ENCODE measurements around the gene SHROOM1. TPM values are rescaled to one million over a fixed set of nuclear protein-coding genes. Genes with fewer than 3 reads are reported as not detected.
"Not testable (repeated sequence)": the region's sequence is repeated elsewhere in the genome, so short reads cannot be mapped to it uniquely, and the experiment has no call there.

SHROOM1 gene
- total and polyA plus RNA-seq, 2 donors (not counting 1 experiment from before 2014, with no cell fraction given), result 1.3 to 2.3 TPM

- POLR2A ChIA-PET, result no interaction called here
- Mint-ChIP-seq H3K27ac (no peak overlapping the region), H3K4me1 (peaks cover 8% of the 10 kb centered on the region), H3K27me3 (peaks cover 49% of the 10 kb centered on the region), H3K9me3 (ENCODE audit: insufficient read depth) (no peaks in the 10 kb centered on the region), H3K4me3 (no peak overlapping the region)
- intact Hi-C loops (cut with micrococcal nuclease), result no loop called here
- CTCF ChIA-PET, result interaction anchor here (1.0 to 2.3 kb wide), 3 partner anchors 11 to 23 kb away, joined by 3 to 6 read pairs (median 4); partner anchors contain the start of gene SHROOM1
- Histone ChIP-seq H3K4me3 (ENCODE audit: control extremely low read depth in 1 of 5, extremely low read depth in 1 of 5, insufficient read depth in 1 of 5, low read depth in 2 of 5, low read length in 4 of 5) (no peak overlapping the region), H2AFZ (ENCODE audit: insufficient read depth, low read depth, low read length, poor library complexity, severe bottlenecking) (no peak overlapping the region), H3K27me3 (replicated peaks in 1 of 4; ENCODE audit: control extremely low read depth in 1 of 4, control insufficient read depth in 3 of 4, insufficient read depth in 4 of 4, low read length in 3 of 4) (peaks cover 0 to 37% (median 13%) of the 10 kb centered on the region in 4 experiments), H3K4me2 (replicated peaks; ENCODE audit: low read depth, low read length, poor library complexity, severe bottlenecking) (no peak overlapping the region), H3K27ac (ENCODE audit: low read length in 2 of 2) (no peak overlapping the region), H3K9ac (ENCODE audit: low read length) (no peak overlapping the region), H3K79me2 (ENCODE audit: control insufficient read depth, insufficient read depth, low read length) (no peaks in the 10 kb centered on the region), H3K9me3 (ENCODE audit: control extremely low read depth in 1 of 3, control insufficient read depth in 2 of 3, insufficient read depth in 1 of 3, low read length in 2 of 3) (peaks cover 0 to 1% (median 0%) of the 10 kb centered on the region in 3 donors), H3K4me1 (ENCODE audit: control insufficient read depth in 2 of 2, insufficient read depth in 2 of 2, low read length in 2 of 2) (peaks cover 2% of the 10 kb centered on the region in 2 donors), H3K36me3 (replicated peaks in 1 of 2; ENCODE audit: control extremely low read depth in 1 of 2, control insufficient read depth in 1 of 2, extremely low read depth in 1 of 2, insufficient read depth in 2 of 2, low read length in 1 of 2) (no peaks in the 10 kb centered on the region), H4K20me1 (ENCODE audit: control insufficient read depth, insufficient read depth, low read length, poor library complexity, severe bottlenecking) (no peaks in the 10 kb centered on the region)
- no peak for ATAC-seq (ENCODE audit: low read depth)
- no peak for DNase-seq
- 50% methylated on average over 8 of the region's 12 CpGs for WGBS (ENCODE audit: insufficient coverage)
- TF ChIP-seq CTCF (IDR thresholded peaks at IDR 0.05), result no peak
- TF ChIP-seq EZH2 (IDR thresholded peaks at IDR 0.05; ENCODE audit: borderline replicate concordance, insufficient read depth, low read depth, low read length, poor library complexity, severe bottlenecking), result no peak
Measured at GRCh38 chr5:132807163-132807838, 23.1 kb downstream of the SHROOM1 start.

DNA sequence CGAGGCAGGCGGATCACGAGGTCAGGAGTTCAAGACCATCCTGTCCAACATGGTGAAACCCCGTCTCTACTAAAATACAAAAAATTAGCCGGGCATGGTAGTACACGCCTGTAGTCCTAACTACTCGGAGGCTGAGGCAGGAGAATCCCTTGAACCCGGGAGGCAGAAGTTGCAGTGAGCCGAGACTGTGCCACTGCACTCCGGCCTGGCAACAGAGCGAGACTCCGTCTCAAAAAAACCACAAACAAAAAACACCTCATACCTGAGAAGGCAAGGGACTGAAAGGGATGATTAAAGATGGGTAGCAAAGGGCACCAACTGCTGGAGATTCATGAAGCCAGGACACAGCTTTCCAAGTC, 23.7 kb downstream of the SHROOM1 start:
- POLR2A ChIA-PET; ATAC-seq (ENCODE audit: low read depth); H3K9me3 ChIP-seq (ENCODE audit: control extremely low read depth in 1 of 3, control insufficient read depth in 2 of 3, insufficient read depth in 1 of 3, low read length in 2 of 3); H3K9ac ChIP-seq (ENCODE audit: low read length); H3K27ac Mint-ChIP-seq; H3K4me2 ChIP-seq (replicated peaks; ENCODE audit: low read depth, low read length, poor library complexity, severe bottlenecking); H3K4me3 Mint-ChIP-seq; H3K4me1 ChIP-seq (ENCODE audit: control insufficient read depth in 2 of 2, insufficient read depth in 2 of 2, low read length in 2 of 2); H3K4me3 ChIP-seq (ENCODE audit: control extremely low read depth in 1 of 5, extremely low read depth in 1 of 5, insufficient read depth in 1 of 5, low read depth in 2 of 5, low read length in 4 of 5); H2AFZ ChIP-seq (ENCODE audit: insufficient read depth, low read depth, low read length, poor library complexity, severe bottlenecking); H3K79me2 ChIP-seq (ENCODE audit: control insufficient read depth, insufficient read depth, low read length); DNase-seq; H3K9me3 Mint-ChIP-seq (ENCODE audit: insufficient read depth); H3K36me3 ChIP-seq (replicated peaks in 1 of 2; ENCODE audit: control extremely low read depth in 1 of 2, control insufficient read depth in 1 of 2, extremely low read depth in 1 of 2, insufficient read depth in 2 of 2, low read length in 1 of 2); H4K20me1 ChIP-seq (ENCODE audit: control insufficient read depth, insufficient read depth, low read length, poor library complexity, severe bottlenecking); intact Hi-C loops (cut with micrococcal nuclease); H3K4me1 Mint-ChIP-seq; H3K27ac ChIP-seq (ENCODE audit: low read length in 2 of 2): not testable (repeated sequence)
- peaks cover 0 to 32% (median 13%) of the 10 kb centered on the region in 4 experiments for H3K27me3 ChIP-seq (replicated peaks in 1 of 4; ENCODE audit: control extremely low read depth in 1 of 4, control insufficient read depth in 3 of 4, insufficient read depth in 4 of 4, low read length in 3 of 4)
- 99% methylated on average over 8 of the region's 12 CpGs for WGBS (ENCODE audit: insufficient coverage)
- peaks cover 51% of the 10 kb centered on the region for H3K27me3 Mint-ChIP-seq
- CTCF ChIA-PET, result interaction anchor here (0.6 to 2.3 kb wide), 4 partner anchors 11 to 135 kb away, joined by 3 to 6 read pairs (median 4); partner anchors contain the start of gene SHROOM1

DNA sequence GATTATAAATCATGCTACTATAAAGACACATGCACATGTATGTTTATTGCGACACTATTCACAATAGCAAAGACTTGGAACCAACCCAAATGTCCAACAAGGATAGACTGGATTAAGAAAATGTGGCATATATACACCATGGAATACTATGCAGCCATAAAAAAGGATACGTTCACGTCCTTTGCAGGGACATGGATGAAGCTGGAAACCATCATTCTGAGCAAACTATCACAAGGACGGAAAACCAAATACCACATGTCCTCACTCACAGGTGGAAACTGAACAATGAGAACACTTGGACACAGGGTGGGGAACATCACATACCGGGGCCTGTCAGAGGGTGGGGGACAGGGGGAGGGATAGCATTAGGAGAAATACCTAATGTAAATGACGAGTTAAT, 24.6 kb downstream of the SHROOM1 start:
- H3K9me3 Mint-ChIP-seq (ENCODE audit: insufficient read depth); ATAC-seq (ENCODE audit: low read depth); H3K4me3 Mint-ChIP-seq; H3K4me3 ChIP-seq (ENCODE audit: control extremely low read depth in 1 of 5, extremely low read depth in 1 of 5, insufficient read depth in 1 of 5, low read depth in 2 of 5, low read length in 4 of 5); H4K20me1 ChIP-seq (ENCODE audit: control insufficient read depth, insufficient read depth, low read length, poor library complexity, severe bottlenecking); H3K4me1 Mint-ChIP-seq; H3K4me2 ChIP-seq (replicated peaks; ENCODE audit: low read depth, low read length, poor library complexity, severe bottlenecking); H3K27ac Mint-ChIP-seq; POLR2A ChIA-PET; H3K4me1 ChIP-seq (ENCODE audit: control insufficient read depth in 2 of 2, insufficient read depth in 2 of 2, low read length in 2 of 2); H3K79me2 ChIP-seq (ENCODE audit: control insufficient read depth, insufficient read depth, low read length); DNase-seq; H3K27ac ChIP-seq (ENCODE audit: low read length in 2 of 2); H3K36me3 ChIP-seq (replicated peaks in 1 of 2; ENCODE audit: control extremely low read depth in 1 of 2, control insufficient read depth in 1 of 2, extremely low read depth in 1 of 2, insufficient read depth in 2 of 2, low read length in 1 of 2); H3K9me3 ChIP-seq (ENCODE audit: control extremely low read depth in 1 of 3, control insufficient read depth in 2 of 3, insufficient read depth in 1 of 3, low read length in 2 of 3); H2AFZ ChIP-seq (ENCODE audit: insufficient read depth, low read depth, low read length, poor library complexity, severe bottlenecking); intact Hi-C loops (cut with micrococcal nuclease); H3K9ac ChIP-seq (ENCODE audit: low read length): not testable (repeated sequence)
- peaks cover 0 to 27% (median 9%) of the 10 kb centered on the region in 4 experiments for H3K27me3 ChIP-seq (replicated peaks in 1 of 4; ENCODE audit: control extremely low read depth in 1 of 4, control insufficient read depth in 3 of 4, insufficient read depth in 4 of 4, low read length in 3 of 4)
- 100% methylated on average over 3 of the region's 6 CpGs for WGBS (ENCODE audit: insufficient coverage)
- peaks cover 45% of the 10 kb centered on the region for H3K27me3 Mint-ChIP-seq
- CTCF ChIA-PET, result interaction anchor here (2.3 kb wide), 1 partner anchor 14 kb away, joined by 6 read pairs; no protein-coding TSS in a partner anchor

All from B cell (primary cell).